Peyer's patch (tissue), 4 donors: Measurements from ENCODE around the gene NFAT5. TPM values are rescaled to one million over a fixed set of nuclear protein-coding genes. Genes with fewer than 3 reads are reported as not detected.
"Not testable (repeated sequence)": the region's sequence is repeated elsewhere in the genome, so short reads cannot be mapped to it uniquely, and the experiment has no call there.

Source experiments
- DNase-seq, 3 donors: peaks; one replicate each; pipeline ENCODE4 v3.0.0-alpha.2; 2017 to 2019
- H3K27ac ChIP-seq, 4 donors: fragments of 200-600 bp; sonication (generic); one replicate each; pipeline ENCODE4 v1.5.1; 2016 to 2019
- H3K27me3 ChIP-seq, 2 donors: fragments of 200-600 bp; sonication (generic); one replicate each; pipeline ENCODE4 v1.5.1; 2019
- H3K36me3 ChIP-seq, 3 donors: fragments of 200-600 bp; sonication (generic); one replicate each; pipeline ENCODE4 v1.5.1; 2016 to 2019
- H3K4me1 ChIP-seq, 4 donors: fragments of 200-600 bp; sonication (generic); one replicate each; pipeline ENCODE4 v1.5.1; 2016 to 2019
- H3K4me3 ChIP-seq, 4 donors: fragments of 200-600 bp; sonication (generic); 1 replicate in 3 of 4; 2 replicates in 1 of 4; pipeline ENCODE4 v1.5.1; 2016 to 2019; ENCODE audit warnings: mild to moderate bottlenecking in 1 of 4
- H3K9me3 ChIP-seq, 4 donors: fragments of 200-600 bp; sonication (generic); one replicate each; pipeline ENCODE4 v1.5.1; 2016 to 2019; ENCODE audit warnings: mild to moderate bottlenecking in 1 of 4
- POLR2A ChIP-seq, 2 donors: fragments of 450-650 bp; IDR thresholded peaks; one replicate each; pipeline ENCODE4 v1.5.1; 2017; ENCODE audit warnings: antibody characterized with exemption in 2 of 2, mild to moderate bottlenecking in 2 of 2, moderate library complexity in 2 of 2
- total RNA-seq, 4 donors: library from RNA; depleted of rRNA; stranded (reverse); fragments of >200 nt; gene quantifications; one replicate each; pipeline ENCODE4 v1.1.0, GENCODE V29; 2016
- TF ChIP-seq, protein P1 (sequence below), 6 experiments: fragments of 450-650 bp in 4 of 6; fragments of 200-600 bp in 2 of 6; sonication (generic) in 1 of 6; IDR thresholded peaks; one replicate each; pipeline ENCODE4 v1.5.1; 2017 to 2019; ENCODE audit warnings: antibody characterized with exemption in 6 of 6, mild to moderate bottlenecking in 3 of 6, moderate library complexity in 1 of 6

Gene NFAT5
- total RNA-seq, 4 donors from 2014 or later: 40.5 to 93.3 (median 66.8) TPM

DNA sequence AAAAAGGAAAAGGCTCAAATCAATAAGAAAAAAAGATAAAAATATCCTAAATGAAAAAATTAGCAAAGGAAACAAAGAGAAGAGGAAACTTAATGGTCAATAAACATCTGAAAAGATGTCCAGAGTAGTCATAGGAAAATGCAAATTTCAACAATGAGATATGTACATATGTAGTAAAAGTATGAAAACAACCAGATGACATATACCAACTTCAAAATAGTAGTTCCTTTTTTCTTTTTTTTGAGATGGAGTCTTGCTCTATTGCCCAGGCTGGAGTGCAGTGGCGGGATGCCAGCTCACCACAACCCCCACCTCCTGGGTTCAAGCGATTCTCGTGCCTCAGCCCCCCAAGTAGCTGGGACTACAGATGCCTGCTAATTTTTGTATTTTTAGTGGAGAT is 21.7 kb upstream of the NFAT5 start:
- DNase-seq: no peak
- no peaks in the 10 kb centered on the region for H3K4me1 ChIP-seq
- TF ChIP-seq, protein P1, sequence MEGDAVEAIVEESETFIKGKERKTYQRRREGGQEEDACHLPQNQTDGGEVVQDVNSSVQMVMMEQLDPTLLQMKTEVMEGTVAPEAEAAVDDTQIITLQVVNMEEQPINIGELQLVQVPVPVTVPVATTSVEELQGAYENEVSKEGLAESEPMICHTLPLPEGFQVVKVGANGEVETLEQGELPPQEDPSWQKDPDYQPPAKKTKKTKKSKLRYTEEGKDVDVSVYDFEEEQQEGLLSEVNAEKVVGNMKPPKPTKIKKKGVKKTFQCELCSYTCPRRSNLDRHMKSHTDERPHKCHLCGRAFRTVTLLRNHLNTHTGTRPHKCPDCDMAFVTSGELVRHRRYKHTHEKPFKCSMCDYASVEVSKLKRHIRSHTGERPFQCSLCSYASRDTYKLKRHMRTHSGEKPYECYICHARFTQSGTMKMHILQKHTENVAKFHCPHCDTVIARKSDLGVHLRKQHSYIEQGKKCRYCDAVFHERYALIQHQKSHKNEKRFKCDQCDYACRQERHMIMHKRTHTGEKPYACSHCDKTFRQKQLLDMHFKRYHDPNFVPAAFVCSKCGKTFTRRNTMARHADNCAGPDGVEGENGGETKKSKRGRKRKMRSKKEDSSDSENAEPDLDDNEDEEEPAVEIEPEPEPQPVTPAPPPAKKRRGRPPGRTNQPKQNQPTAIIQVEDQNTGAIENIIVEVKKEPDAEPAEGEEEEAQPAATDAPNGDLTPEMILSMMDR (IDR thresholded peaks at IDR 0.05): no peak
- no peak for TF ChIP-seq POLR2A (IDR thresholded peaks at IDR 0.05)
- H3K4me3 ChIP-seq: no peak overlapping the region
- no peaks in the 10 kb centered on the region for H3K36me3 ChIP-seq
- no peaks in the 10 kb centered on the region for H3K9me3 ChIP-seq
- H3K27ac ChIP-seq: no peak overlapping the region
- no peaks in the 10 kb centered on the region for H3K27me3 ChIP-seq

DNA sequence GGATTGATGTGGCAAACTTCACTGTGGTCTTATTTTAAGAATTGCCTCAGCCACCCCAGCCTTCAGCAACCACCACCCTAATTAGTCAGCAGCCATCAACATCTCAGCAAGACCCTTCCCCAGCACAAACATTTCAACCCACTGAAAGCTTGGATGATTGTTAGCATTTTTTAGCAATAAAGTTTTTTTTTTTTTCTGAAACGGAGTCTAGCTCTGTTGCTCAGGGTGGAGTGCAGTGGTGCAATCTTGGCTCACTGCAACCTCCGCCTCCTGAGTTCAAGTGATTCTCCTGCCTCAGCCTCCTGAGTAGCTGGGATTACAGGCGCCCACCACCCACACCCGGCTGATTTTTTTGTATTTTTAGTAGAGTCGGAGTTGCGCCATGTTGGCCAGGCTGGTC is 19.1 kb upstream of the NFAT5 start:
- DNase-seq, H3K27ac ChIP-seq, H3K27me3 ChIP-seq, H3K9me3 ChIP-seq, H3K4me3 ChIP-seq, H3K36me3 ChIP-seq, H3K4me1 ChIP-seq: not testable (repeated sequence)

DNA sequence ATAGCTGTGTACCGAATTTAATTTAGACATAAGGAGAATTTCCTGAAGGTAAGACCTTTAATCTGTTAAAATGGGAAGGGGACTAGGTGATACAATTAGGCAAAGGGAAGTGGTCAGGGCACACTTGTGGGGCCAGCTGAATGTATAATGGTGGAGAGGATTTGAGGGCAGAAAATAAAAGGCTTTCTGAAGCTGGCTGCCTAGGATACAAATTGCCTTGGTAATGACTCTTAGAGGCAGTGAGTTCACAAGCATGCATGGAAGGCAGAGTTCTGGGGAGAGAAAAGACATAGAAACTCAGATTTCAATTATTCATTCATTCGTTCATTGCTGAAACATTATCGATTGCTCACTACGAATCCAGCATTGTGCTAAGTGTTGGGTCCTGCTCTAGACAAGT is 12.4 kb upstream of the NFAT5 start:
- TF ChIP-seq POLR2A (IDR thresholded peaks at IDR 0.05): no peak
- TF ChIP-seq, protein P1 (IDR thresholded peaks at IDR 0.05): no peak
- no peaks in the 10 kb centered on the region for H3K4me1 ChIP-seq

DNA sequence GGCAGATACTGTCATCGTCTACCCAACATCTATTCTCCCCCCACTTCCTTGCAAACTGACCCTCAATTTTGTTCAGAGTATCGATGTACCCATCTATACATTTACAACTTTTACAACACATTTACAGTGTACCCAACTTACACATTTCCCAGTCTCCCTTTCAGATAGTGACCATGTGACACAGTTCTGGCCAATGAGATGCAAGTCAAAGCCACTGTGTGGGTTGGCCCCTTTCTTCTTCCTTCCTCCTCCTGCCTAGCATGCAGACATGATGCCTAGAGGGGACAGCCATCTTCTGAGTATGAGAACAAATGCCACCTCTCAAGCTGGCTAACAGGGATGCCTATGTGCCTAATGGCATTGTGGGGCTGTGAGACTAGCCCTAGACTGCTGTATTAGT is 11.3 kb upstream of the NFAT5 start:
- Histone ChIP-seq H3K27me3 (no peaks in the 10 kb centered on the region), H3K36me3 (no peaks in the 10 kb centered on the region), H3K27ac (no peak overlapping the region), H3K9me3 (no peaks in the 10 kb centered on the region), H3K4me1 (no peaks in the 10 kb centered on the region), H3K4me3 (no peak overlapping the region)
- no peak for DNase-seq
- TF ChIP-seq POLR2A (IDR thresholded peaks at IDR 0.05): no peak
- TF ChIP-seq, protein P1 (IDR thresholded peaks at IDR 0.05): no peak

More for the DNA sequence above, 12.4 kb upstream of the NFAT5 start:
- no peak overlapping the region for H3K27ac ChIP-seq
- H3K4me3 ChIP-seq: no peak overlapping the region
- DNase-seq: no peak
- no peaks in the 10 kb centered on the region for H3K27me3 ChIP-seq
- no peaks in the 10 kb centered on the region for H3K36me3 ChIP-seq
- H3K9me3 ChIP-seq: no peaks in the 10 kb centered on the region

DNA sequence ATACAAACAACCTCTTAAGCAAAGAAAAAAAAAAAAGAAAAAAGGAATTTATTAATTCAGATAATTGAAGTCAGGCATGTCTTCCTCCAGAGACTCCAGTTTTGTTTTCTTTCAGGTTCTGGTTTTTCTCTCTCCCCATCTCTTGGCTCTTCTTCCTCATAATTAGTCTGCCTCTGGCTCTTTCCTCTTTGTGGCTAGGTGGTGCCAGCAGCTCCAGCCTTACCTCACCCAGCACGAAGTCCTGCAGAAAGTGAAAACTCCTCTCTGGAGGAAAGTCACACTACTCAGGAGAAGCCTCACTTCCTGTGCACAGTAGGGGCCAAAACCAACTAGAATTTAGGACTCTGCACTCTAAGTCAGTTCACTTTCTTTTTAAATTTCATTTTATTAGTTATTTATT is 10.3 kb upstream of the NFAT5 start:
- Histone ChIP-seq H3K27ac (no peak overlapping the region), H3K4me3 (no peak overlapping the region), H3K4me1 (no peaks in the 10 kb centered on the region), H3K36me3 (no peaks in the 10 kb centered on the region), H3K9me3 (no peaks in the 10 kb centered on the region), H3K27me3 (no peaks in the 10 kb centered on the region)
- TF ChIP-seq, protein P1 (IDR thresholded peaks at IDR 0.05): no peak
- no peak for TF ChIP-seq POLR2A (IDR thresholded peaks at IDR 0.05)
- no peak for DNase-seq

DNA sequence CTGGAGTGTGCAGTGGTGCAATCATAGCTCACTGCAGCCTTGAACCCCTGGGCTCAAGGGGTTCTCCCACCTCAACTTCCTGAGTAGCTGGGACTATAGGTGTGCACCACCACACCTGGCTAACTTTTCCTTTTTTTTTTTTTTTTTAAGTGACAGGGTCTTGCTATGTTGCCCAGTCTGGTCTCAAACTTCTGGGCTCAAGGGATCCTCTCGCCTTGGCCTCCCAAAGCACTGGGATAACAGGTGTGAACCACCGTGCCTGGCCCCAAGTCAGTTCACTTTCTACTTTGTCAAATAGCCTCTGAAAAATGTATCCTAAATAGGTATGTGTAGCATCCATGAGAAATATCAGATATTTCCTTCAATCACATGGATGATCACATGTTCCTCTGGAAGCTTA is 9.9 kb upstream of the NFAT5 start:
- H3K4me3 ChIP-seq: no peak overlapping the region
- no peak for DNase-seq
- no peaks in the 10 kb centered on the region for H3K36me3 ChIP-seq
- H3K27me3 ChIP-seq: no peaks in the 10 kb centered on the region
- H3K27ac ChIP-seq: no peak overlapping the region
- no peaks in the 10 kb centered on the region for H3K9me3 ChIP-seq
- TF ChIP-seq, protein P1 (IDR thresholded peaks at IDR 0.05): no peak
- no peak for TF ChIP-seq POLR2A (IDR thresholded peaks at IDR 0.05)
- H3K4me1 ChIP-seq: no peaks in the 10 kb centered on the region
